ENCODE results near the gene CPA5.

The CPA5 gene

GRCh38 chr7:130345725-130346124 lies 1.1 kb downstream of the CPA5 start:
- Mint-ChIP-seq H3K9me3 (no peaks in the 10 kb centered on the region), H3K4me3 (no peak overlapping the region), H3K4me1 (no peaks in the 10 kb centered on the region), H3K27ac (no peak overlapping the region), H3K27me3 (peaks cover 10 to 25% of the 10 kb centered on the region in 2 donors), H3K36me3 (no peaks in the 10 kb centered on the region)
- ATAC-seq (replicated peaks) (no peak), DNase-seq (no peak)

GRCh38 chr7:130346177-130346905 lies 1.7 kb downstream of the CPA5 start:
- H3K27ac Mint-ChIP-seq = no peak overlapping the region
- ATAC-seq (replicated peaks) (peak in 1 of 2 donors; percentile 29), DNase-seq (no peak)
- H3K4me1 Mint-ChIP-seq = no peaks in the 10 kb centered on the region
- H3K27me3 Mint-ChIP-seq = peaks cover 13 to 25% of the 10 kb centered on the region in 2 donors
- H3K9me3 Mint-ChIP-seq = no peaks in the 10 kb centered on the region
- no peak overlapping the region for H3K4me3 Mint-ChIP-seq
- no peaks in the 10 kb centered on the region for H3K36me3 Mint-ChIP-seq

GRCh38 chr7:130346941-130347340 lies 2.3 kb downstream of the CPA5 start:
- Mint-ChIP-seq H3K27ac (no peak overlapping the region), H3K36me3 (no peaks in the 10 kb centered on the region), H3K4me1 (no peaks in the 10 kb centered on the region)

GRCh38 chr7:130349911-130350782 lies 5.5 kb downstream of the CPA5 start:
- DNase-seq (no peak), ATAC-seq (replicated peaks) (no peak)
- Mint-ChIP-seq H3K27me3 (peaks cover 23 to 26% of the 10 kb centered on the region in 2 donors), H3K27ac (no peak overlapping the region), H3K36me3 (no peaks in the 10 kb centered on the region), H3K9me3 (no peaks in the 10 kb centered on the region), H3K4me3 (no peak overlapping the region), H3K4me1 (no peaks in the 10 kb centered on the region)

More at GRCh38 chr7:130346941-130347340, 2.3 kb downstream of the CPA5 start:
- Mint-ChIP-seq H3K4me3 (no peak overlapping the region), H3K9me3 (no peaks in the 10 kb centered on the region), H3K27me3 (peaks cover 19 to 26% of the 10 kb centered on the region in 2 donors)
- DNase-seq = no peak
- no peak for ATAC-seq (replicated peaks)

- no peak overlapping the region for H3K27ac Mint-ChIP-seq
- DNase-seq = no peak
- no peaks in the 10 kb centered on the region for H3K36me3 Mint-ChIP-seq
These were observed 6.6 kb downstream of the CPA5 start for GRCh38 chr7:130350945-130351790.

GRCh38 chr7:130351791-130352090 lies 7.1 kb downstream of the CPA5 start:
- Mint-ChIP-seq H3K27ac (no peak overlapping the region), H3K36me3 (no peaks in the 10 kb centered on the region), H3K4me3 (no peak overlapping the region), H3K4me1 (no peaks in the 10 kb centered on the region), H3K27me3 (peaks cover 21 to 23% of the 10 kb centered on the region in 2 donors), H3K9me3 (no peaks in the 10 kb centered on the region)
- ATAC-seq (replicated peaks) = no peak
- no peak for DNase-seq

More at GRCh38 chr7:130350945-130351790, 6.6 kb downstream of the CPA5 start:
- no peak overlapping the region for H3K4me3 Mint-ChIP-seq
- no peaks in the 10 kb centered on the region for H3K9me3 Mint-ChIP-seq
- no peak for ATAC-seq (replicated peaks)
- peaks cover 23 to 24% of the 10 kb centered on the region in 2 donors for H3K27me3 Mint-ChIP-seq
- H3K4me1 Mint-ChIP-seq = no peaks in the 10 kb centered on the region

- no peak overlapping the region for H3K4me3 Mint-ChIP-seq
- H3K27ac Mint-ChIP-seq = no peak overlapping the region
- peaks cover 19 to 20% of the 10 kb centered on the region in 2 donors for H3K27me3 Mint-ChIP-seq
- no peaks in the 10 kb centered on the region for H3K36me3 Mint-ChIP-seq
- no peaks in the 10 kb centered on the region for H3K4me1 Mint-ChIP-seq
- DNase-seq (no peak), ATAC-seq (replicated peaks) (no peak)
- no peaks in the 10 kb centered on the region for H3K9me3 Mint-ChIP-seq
These were observed 7.8 kb downstream of the CPA5 start for GRCh38 chr7:130352194-130353074.

- H3K36me3 Mint-ChIP-seq = no peaks in the 10 kb centered on the region
- no peaks in the 10 kb centered on the region for H3K4me1 Mint-ChIP-seq
- H3K27me3 Mint-ChIP-seq = peaks cover 11 to 14% of the 10 kb centered on the region in 2 donors
- H3K9me3 Mint-ChIP-seq = peaks cover 0 to under 1% of the 10 kb centered on the region in 2 donors
- DNase-seq = no peak
- ATAC-seq (replicated peaks) = no peak
- no peak overlapping the region for H3K27ac Mint-ChIP-seq
- H3K4me3 Mint-ChIP-seq = no peak overlapping the region
These were observed 8.6 kb downstream of the CPA5 start for GRCh38 chr7:130353196-130353595.

- Mint-ChIP-seq H3K36me3 (no peaks in the 10 kb centered on the region), H3K27me3 (peaks cover 5 to 11% of the 10 kb centered on the region in 2 donors), H3K27ac (no peak overlapping the region), H3K4me1 (no peaks in the 10 kb centered on the region), H3K4me3 (no peak overlapping the region), H3K9me3 (peaks cover 9 to 18% of the 10 kb centered on the region in 2 donors)
- ATAC-seq (replicated peaks) (no peak), DNase-seq (no peak)
These were observed 11.7 kb downstream of the CPA5 start for GRCh38 chr7:130356121-130356875.

GRCh38 chr7:130356876-130357611 lies 12.4 kb downstream of the CPA5 start:
- Mint-ChIP-seq H3K36me3 (no peaks in the 10 kb centered on the region), H3K27ac (no peak overlapping the region), H3K4me1 (no peaks in the 10 kb centered on the region), H3K27me3 (peaks cover 3 to 4% of the 10 kb centered on the region in 2 donors), H3K4me3 (no peak overlapping the region), H3K9me3 (peaks cover 9 to 18% of the 10 kb centered on the region in 2 donors)
- DNase-seq (no peak), ATAC-seq (replicated peaks) (no peak)

GRCh38 chr7:130358471-130358870 lies 13.9 kb downstream of the CPA5 start:
- no peak overlapping the region for H3K27ac Mint-ChIP-seq
- H3K4me3 Mint-ChIP-seq = no peak overlapping the region
- no peak for ATAC-seq (replicated peaks)
- no peaks in the 10 kb centered on the region for H3K36me3 Mint-ChIP-seq
- no peaks in the 10 kb centered on the region for H3K4me1 Mint-ChIP-seq
- H3K9me3 Mint-ChIP-seq = peaks cover 9 to 18% of the 10 kb centered on the region in 2 donors
- H3K27me3 Mint-ChIP-seq = no peaks in the 10 kb centered on the region
- no peak for DNase-seq

GRCh38 chr7:130359276-130359857 lies 14.8 kb downstream of the CPA5 start:
- Mint-ChIP-seq H3K9me3 (peaks cover 9 to 18% of the 10 kb centered on the region in 2 donors), H3K36me3 (no peaks in the 10 kb centered on the region), H3K4me1 (no peaks in the 10 kb centered on the region), H3K27me3 (no peaks in the 10 kb centered on the region), H3K27ac (no peak overlapping the region), H3K4me3 (no peak overlapping the region)
- DNase-seq (no peak), ATAC-seq (replicated peaks) (no peak)

All from stimulated activated naive B cell treated with anti-CD40 and anti-IgM and Interleukin-4, amounts not matched to agents 10 μg/mL and 1 μg/mL and 100 μg/mL, for 72 hours (primary cell).